ENCODE data around the gene ADAMTS4. TPM values are rescaled to one million over a fixed set of nuclear protein-coding genes. Genes with fewer than 3 reads are reported as not detected.

ADAMTS4 gene
- total RNA-seq, 1 donor = 3.1 TPM

DNA sequence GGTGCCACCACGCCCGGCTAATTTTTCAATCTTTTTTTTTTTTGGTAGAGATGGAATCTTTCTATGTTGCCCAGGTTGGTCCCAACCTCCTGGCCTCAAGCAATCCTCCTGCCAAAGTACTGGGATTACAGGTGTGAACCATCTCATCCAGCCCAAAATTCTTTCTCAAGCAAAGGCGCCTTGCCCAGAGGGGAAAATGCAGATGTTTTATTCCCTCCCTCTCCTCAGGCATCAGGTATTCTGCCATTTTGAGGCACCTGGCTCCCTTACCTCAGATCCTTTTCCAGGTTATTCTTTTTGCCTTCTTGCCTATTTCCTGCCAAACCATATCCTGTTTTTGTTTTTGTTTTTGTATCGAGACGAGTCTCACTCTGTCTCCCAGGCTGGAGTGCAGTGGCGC lies 10.5 kb downstream of the ADAMTS4 start:
- H3K4me3 ChIP-seq (ENCODE audit: low read depth, low read length) = no peak overlapping the region
- TF ChIP-seq, protein P1, sequence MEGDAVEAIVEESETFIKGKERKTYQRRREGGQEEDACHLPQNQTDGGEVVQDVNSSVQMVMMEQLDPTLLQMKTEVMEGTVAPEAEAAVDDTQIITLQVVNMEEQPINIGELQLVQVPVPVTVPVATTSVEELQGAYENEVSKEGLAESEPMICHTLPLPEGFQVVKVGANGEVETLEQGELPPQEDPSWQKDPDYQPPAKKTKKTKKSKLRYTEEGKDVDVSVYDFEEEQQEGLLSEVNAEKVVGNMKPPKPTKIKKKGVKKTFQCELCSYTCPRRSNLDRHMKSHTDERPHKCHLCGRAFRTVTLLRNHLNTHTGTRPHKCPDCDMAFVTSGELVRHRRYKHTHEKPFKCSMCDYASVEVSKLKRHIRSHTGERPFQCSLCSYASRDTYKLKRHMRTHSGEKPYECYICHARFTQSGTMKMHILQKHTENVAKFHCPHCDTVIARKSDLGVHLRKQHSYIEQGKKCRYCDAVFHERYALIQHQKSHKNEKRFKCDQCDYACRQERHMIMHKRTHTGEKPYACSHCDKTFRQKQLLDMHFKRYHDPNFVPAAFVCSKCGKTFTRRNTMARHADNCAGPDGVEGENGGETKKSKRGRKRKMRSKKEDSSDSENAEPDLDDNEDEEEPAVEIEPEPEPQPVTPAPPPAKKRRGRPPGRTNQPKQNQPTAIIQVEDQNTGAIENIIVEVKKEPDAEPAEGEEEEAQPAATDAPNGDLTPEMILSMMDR (IDR thresholded peaks at IDR 0.05; ENCODE audit: insufficient read depth, low read length) = no peak
- DNase-seq (ENCODE audit: low read depth) = no peak

DNA sequence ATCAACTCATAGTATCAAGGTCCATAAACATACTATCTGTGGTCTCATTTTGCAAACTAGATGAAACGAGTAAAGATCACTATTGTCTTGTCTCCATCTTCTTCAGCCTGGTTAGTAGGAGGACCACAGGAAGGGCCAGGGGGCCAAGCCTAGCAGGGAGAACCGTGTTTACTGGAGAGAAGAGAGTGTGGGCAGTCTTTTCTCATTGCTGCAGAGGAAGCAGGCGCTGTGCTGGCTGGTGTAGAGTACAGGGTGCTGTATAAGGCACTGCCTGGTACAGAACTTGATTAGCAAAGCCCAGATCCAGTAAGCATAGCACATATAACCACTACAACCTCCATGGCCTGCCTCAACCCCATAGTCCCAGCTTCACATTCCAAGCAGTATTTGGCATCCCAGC lies 11.5 kb downstream of the ADAMTS4 start:
- TF ChIP-seq, protein P1 (IDR thresholded peaks at IDR 0.05; ENCODE audit: insufficient read depth, low read length) = no peak
- no peak overlapping the region for H3K4me3 ChIP-seq (ENCODE audit: low read depth, low read length)
- DNase-seq (ENCODE audit: low read depth) = no peak

DNA sequence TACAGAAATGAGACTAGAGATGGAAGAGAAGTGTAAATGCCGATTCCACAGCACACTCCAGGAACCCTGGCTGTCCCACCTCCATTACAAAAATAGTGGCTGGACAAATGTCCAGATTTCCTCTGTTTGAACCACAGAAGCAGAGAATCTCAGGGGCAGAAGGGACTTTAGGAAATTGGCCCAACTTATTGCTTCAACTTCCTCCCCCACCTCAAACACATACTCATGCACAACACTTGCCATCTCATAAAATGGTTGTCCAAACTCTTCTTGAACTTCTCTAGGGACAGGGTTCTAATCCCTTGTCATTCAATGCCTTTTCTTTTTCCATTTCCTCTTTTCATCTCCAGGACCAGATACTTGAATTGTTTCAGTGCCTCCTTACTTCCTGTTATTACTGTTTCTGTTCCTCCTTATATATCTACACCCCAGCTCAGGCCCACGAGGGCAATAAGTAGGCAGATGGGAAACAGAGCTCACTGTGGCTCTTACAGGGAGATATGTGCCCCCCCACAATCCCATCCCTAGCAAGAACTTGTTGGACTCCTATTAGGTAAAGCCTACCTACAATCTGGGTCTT lies 13.0 kb downstream of the ADAMTS4 start:
- H3K4me3 ChIP-seq (ENCODE audit: low read depth, low read length) = no peak overlapping the region
- no peak for DNase-seq (ENCODE audit: low read depth)
- TF ChIP-seq, protein P1 (IDR thresholded peaks at IDR 0.05; ENCODE audit: insufficient read depth, low read length) = no peak

DNA sequence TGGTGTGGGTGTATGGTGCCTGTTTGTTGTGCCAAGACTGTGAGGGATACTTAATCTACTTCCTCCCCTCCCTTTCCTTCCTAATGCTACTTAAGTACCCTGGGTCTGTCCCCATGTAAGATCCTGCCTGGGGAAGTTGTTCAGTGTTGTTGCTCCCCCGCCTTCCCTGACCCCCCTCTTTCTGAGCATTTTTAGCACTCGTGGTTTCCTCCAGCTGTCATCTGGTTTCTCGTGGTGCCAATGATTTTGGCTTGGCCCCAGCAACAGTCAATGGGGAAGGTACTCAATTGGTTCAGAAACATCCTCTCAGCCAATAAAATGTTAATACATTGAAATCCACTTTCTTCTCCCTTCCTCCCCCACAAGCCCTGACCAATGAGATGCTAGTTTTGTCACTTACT lies 13.6 kb downstream of the ADAMTS4 start:
- no peak overlapping the region for H3K4me3 ChIP-seq (ENCODE audit: low read depth, low read length)
- TF ChIP-seq, protein P1 (IDR thresholded peaks at IDR 0.05; ENCODE audit: insufficient read depth, low read length) = no peak
- DNase-seq (ENCODE audit: low read depth) = peak; percentile 76

DNA sequence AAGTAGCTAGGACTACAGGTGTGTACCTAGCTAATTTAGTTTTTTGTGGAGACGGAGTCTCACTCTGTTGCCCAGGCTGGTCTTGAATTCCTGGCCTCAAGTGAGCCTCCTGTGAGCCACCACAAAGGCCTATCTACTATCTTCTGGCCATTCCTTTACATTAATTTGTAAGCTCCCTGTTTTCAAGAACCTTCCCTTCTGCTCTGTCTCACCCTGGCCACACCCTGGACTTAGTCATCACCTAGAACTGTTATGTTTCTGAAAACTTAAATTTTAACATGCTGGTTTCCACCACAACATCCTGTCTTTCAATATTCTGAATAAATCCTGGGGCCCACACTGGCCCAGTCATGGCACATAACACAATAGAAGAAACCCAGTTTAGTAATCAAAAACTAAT lies 16.6 kb downstream of the ADAMTS4 start:
- no peak overlapping the region for H3K4me3 ChIP-seq (ENCODE audit: low read depth, low read length)
- TF ChIP-seq, protein P1 (IDR thresholded peaks at IDR 0.05; ENCODE audit: insufficient read depth, low read length) = no peak
- peak; percentile 57 for DNase-seq (ENCODE audit: low read depth)

DNA sequence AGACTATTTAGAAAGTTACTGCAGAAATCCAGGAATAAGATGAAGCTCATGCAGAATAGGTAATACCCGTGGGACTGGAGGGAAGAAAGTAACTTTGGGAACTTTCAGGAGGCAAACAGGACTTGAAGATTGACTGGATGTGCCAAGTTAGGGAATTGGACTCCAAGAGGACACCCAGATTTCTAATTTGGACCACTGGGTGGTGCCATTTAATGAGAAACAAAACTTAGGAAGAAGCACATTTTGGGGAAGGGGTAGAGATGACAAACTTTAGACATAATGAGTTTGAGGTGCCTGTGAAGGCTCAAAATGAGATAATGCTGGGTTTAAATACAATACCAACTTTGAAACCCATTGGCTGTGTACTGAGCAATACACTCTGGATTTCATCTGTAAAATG lies 18.2 kb downstream of the ADAMTS4 start:
- DNase-seq (ENCODE audit: low read depth) = peak; percentile 27
- TF ChIP-seq, protein P1 (IDR thresholded peaks at IDR 0.05; ENCODE audit: insufficient read depth, low read length) = peak; percentile 36
- no peak overlapping the region for H3K4me3 ChIP-seq (ENCODE audit: low read depth, low read length)

DNA sequence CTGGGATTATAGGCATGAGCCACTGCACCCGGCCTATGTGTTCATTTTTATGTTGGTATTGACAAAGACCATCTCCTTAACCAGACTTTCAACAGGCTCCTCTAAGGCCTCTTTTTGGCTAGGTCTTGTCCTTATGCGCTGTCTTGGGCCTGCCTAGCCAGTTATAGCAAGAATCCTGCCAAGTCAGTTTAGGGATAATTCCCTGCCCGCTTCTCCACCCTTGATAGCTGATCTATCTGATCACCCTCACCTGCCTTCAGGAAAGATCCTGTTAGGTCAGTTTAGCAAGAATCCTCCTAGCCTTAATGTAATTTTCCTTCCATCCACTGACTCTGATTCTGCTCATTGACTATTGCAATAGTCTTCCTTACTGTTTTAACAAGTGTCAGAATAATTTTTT lies 19.2 kb downstream of the ADAMTS4 start:
- no peak overlapping the region for H3K4me3 ChIP-seq (ENCODE audit: low read depth, low read length)
- DNase-seq (ENCODE audit: low read depth) = no peak
- TF ChIP-seq, protein P1 (IDR thresholded peaks at IDR 0.05; ENCODE audit: insufficient read depth, low read length) = no peak

Data from fibroblast of the aortic adventitia (primary cell).